HG03378 (cell line): Measurements from ENCODE around the gene PLAGL2.

Source experiments
- ATAC-seq: cut with Tn5 transposase; IDR thresholded peaks from one replicate; pipeline ENCODE4 v1.9.1; 2021; ENCODE audit warnings: mild to moderate bottlenecking, moderate library complexity; ENCODE audit not compliant: unreplicated experiment

The PLAGL2 gene

GRCh38 chr20:32231847-32232246 is 24.3 kb upstream of the PLAGL2 start:
- no peak for ATAC-seq

DNA sequence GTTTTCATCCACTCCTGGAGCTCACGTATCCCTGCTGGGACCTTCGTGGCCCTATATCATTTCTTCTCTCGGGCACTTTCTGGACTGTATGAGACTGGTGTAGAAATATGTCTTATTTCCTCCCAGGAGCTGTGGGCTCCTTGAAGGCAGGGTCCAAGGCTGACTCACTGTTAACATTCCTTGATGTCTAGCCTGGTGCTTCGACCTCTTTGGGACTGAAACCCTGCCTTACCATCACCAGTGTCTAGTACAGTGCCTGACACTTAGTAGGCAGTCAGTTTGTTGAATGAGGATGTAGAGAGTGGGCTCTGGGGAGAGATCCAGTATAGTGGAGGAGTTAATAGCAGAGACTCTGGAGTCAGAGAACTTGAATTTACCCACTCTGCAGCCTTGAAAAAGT is 23.7 kb upstream of the PLAGL2 start:
- ATAC-seq, result no peak

- no peak for ATAC-seq
Measured at GRCh38 chr20:32230707-32231106, 23.2 kb upstream of the PLAGL2 start.

GRCh38 chr20:32229251-32229747 is 21.8 kb upstream of the PLAGL2 start:
- ATAC-seq, result no peak

DNA sequence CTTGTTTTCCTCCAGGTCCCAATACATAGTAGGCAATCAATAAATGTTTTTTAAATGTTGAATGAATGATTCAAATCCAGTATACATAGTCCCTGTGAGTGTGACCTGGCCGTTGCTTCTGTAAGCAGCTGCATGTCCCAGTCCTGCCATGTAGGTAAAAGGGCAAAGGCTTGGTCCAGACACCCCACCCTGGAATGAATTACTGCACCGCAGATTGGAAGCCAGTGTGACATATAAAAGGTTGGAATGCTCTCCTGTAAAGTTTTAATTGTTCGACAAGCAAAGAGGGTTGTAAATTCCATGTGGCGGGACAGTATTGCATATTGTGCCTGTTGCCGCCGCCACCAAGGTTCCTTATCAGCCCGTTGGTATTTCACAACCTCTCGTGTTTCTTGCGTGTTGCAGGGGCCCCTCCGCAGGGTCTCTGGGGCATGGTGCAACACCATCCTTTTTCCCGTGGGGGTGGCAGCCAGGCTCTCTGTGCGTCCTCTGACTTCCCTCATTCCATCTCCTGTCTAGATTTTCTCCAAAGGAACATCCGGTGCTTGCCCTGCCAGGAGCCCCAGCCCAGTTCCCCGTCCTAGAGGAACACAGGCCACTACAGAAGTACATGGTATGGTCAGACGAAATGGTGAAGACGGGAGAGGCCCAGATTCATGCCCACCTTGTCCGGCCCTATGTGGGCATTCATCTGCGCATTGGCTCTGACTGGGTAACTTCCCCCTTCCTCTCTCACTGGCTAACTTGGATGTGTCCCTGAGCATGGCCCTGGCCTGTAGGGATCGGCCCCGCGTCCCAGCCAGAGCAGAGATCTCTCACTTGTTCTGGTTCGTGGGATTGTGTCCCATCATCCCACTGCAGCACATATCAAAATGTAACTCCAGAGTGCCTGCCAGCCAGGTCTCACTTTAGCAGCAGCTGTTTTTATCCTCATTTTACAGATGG is 20.5 kb upstream of the PLAGL2 start:
- no peak for ATAC-seq

DNA sequence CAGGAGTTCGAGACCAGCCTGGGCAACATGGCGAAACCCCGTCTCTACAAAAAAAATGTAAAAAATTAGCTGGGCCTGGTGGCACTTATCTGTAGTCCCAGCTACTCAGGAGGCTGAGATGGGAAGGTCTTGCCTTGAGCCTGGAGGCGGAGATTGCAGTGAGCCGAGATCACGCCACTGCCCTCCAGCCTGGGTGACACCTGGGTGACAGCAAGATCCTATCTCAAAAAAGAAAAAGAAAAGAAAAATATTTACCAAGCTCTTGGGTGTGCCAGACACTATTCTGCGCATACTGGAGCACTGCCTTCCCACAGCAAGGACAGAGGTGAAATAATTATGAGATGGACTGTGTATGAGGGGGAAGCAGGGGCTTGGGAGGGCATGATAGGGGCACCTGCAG is 19.8 kb upstream of the PLAGL2 start:
- ATAC-seq, result no peak

- no peak for ATAC-seq
Measured at GRCh38 chr20:32226391-32226790, 18.8 kb upstream of the PLAGL2 start.

GRCh38 chr20:32224463-32224862 is 16.9 kb upstream of the PLAGL2 start:
- ATAC-seq, result no peak

DNA sequence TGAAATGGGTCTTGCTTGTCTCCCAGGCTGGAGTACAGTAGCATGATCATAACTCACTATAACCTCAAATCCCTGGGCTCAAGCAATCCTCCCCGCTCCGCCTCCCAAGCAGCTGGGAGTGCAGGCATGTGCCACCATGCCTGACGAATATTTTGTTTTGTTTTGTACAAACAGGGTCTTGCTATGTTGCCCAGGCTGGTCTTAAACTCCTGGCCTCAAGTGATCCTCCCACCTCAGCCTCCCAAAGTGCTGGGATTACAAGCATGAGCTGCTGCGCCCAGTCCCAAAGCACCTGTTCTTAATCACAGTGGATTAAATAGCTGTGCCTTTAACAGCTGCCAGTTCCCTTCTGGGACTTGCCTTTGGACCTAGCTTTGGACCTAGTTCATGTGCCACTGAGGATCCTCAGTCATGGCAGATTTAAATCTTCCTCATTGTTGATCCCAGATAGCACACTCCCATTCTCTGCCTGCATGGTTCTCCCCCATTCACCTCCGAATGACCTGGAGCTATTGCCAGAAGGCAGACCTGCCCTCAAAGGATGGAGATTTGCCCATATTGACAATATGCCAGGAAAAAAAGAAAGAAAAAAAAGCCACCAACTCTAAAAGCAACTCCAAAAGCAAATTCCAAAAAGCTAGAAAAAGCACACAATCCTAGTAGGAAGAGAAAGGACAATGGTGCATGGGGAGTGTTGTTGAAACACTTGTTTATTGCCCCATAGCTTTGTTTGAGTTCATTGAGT is 10.8 kb upstream of the PLAGL2 start:
- ATAC-seq, result no peak

GRCh38 chr20:32216179-32217142 is 8.9 kb upstream of the PLAGL2 start:
- no peak for ATAC-seq

DNA sequence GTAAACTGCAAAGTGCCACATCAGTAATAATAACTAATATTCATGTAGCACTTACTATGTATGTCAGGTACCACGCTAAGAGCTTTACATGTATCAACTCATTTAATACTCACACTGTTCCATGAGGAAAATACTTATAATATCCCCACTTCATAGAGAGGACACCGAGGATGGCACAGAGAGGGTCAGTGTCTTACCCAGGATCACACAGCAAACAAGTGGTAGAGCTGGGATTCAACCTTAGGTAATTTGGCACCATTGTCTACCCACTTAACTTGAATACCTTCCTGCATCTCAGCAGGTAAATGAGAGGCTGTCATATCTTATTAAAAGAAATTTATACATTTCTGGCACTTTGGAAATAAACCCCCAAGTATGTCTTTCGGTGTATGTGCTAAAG is 8.2 kb upstream of the PLAGL2 start:
- no peak for ATAC-seq

GRCh38 chr20:32215147-32215546 is 7.6 kb upstream of the PLAGL2 start:
- no peak for ATAC-seq

- ATAC-seq, result no peak
Measured at GRCh38 chr20:32213870-32214269, 6.3 kb upstream of the PLAGL2 start.

DNA sequence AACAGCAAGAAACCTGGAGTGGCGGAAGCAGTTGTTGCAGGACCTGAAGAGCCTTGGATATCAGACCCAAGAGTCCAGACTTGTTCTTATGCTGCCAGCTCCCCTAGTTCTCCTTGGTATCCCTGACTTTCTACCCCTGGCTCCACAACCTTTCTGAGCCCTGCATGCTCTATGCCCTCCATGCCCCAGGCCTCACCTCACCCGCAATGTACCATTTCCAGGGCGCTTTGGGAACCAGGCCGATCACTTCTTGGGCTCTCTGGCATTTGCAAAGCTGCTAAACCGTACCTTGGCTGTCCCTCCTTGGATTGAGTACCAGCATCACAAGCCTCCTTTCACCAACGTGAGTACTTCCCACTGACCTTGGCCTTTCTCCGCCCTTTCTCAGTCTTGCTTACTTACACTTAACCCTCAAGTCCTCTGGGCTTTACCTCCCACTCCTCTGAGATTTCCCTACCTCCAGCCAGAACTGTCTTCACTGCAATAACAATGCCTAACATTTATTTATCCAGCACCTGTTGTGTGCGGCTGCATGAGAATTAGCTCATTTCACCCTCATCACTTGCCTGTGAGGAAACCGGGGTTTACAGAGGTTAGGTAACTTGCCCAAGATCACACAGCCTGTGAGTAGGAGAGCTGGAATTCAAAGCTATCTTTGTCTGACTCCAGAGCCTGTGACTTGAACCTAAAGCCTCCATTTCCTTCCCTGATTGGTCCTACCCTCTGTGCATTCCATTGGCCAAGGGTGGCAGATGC is 2.5 kb upstream of the PLAGL2 start:
- no peak for ATAC-seq

- ATAC-seq, result no peak
Measured at GRCh38 chr20:32208499-32209154, 1.1 kb upstream of the PLAGL2 start.

- ATAC-seq, result peak; percentile 15
Measured at GRCh38 chr20:32206760-32207625, 550 bp downstream of the PLAGL2 start.

DNA sequence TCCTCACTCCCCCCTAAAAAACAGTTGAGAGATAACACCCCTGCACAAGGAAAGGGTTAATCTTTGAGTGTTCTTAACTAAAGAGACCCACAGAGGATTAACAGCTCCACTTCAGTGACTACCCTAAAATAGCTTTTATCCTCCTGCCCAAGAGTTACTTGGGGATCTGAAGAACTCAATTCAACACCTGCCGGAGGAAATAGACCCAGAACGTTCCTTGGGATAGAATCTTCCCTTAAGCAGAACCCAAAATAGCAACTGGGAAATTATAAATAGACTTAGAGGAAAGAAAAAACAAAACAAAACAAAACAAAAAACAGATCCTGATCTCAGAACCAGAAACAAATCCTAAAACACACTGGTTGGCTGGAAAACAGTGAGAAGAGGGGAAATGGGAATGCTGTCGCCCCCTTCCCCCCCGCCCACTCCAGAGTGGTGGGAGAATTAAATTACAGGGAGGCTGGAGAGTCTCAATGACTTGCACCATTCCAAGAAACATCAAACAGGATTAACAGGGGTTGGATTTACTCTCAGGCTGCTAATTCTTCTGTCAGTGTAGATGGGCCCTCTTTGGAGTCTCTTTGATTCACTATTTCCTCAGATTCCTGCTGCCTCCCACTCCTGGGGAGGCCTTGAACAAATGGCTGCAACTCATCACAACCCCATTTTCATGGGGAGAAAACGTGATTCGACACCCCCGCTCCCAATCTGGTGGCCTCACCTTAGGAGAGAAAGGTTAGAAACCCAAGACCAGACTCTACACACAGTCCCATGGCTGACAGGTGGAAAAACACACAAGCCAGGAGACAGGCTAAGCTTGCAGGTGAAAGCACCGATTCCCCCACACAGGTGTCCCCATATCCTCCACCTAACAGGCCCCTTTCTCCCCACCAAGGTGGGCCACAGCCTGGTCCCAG is 1.4 kb downstream of the PLAGL2 start:
- no peak for ATAC-seq
